GM12873 (cell line): Measurements from ENCODE around the gene CFAP410.

Experiments
- CTCF ChIP-seq: IDR thresholded peaks from 2 replicates; pipeline ENCODE4 v1.5.1; 2012; ENCODE audit warnings: low read depth, mild to moderate bottlenecking, moderate library complexity, low read length, control low read depth; ENCODE audit not compliant: insufficient read depth; ENCODE audit errors: missing control alignments

The CFAP410 gene

GRCh38 chr21:44319407-44320065, 19.7 kb downstream of the CFAP410 start:
- TF ChIP-seq CTCF = no peak

GRCh38 chr21:44318489-44319285, 20.5 kb downstream of the CFAP410 start:
- no peak for TF ChIP-seq CTCF

- no peak for TF ChIP-seq CTCF
Observed at GRCh38 chr21:44317871-44318270, 21.3 kb downstream of the CFAP410 start.

GRCh38 chr21:44317241-44317782, 21.9 kb downstream of the CFAP410 start:
- no peak for TF ChIP-seq CTCF

GRCh38 chr21:44316277-44316900, 22.8 kb downstream of the CFAP410 start:
- TF ChIP-seq CTCF = no peak

GRCh38 chr21:44315691-44316203, 23.4 kb downstream of the CFAP410 start:
- no peak for TF ChIP-seq CTCF

- TF ChIP-seq CTCF = no peak
Observed at GRCh38 chr21:44314561-44314960, 24.6 kb downstream of the CFAP410 start.
